ENCODE data around the gene MRPS14. TPM values are rescaled to one million over a fixed set of nuclear protein-coding genes. Genes with fewer than 3 reads are reported as not detected.

MRPS14 gene
- 17.2 to 25.9 TPM (median 25.1 TPM) in 5 replicates for total RNA-seq (2022; extraction: Qiagen RNA extraction)

DNA sequence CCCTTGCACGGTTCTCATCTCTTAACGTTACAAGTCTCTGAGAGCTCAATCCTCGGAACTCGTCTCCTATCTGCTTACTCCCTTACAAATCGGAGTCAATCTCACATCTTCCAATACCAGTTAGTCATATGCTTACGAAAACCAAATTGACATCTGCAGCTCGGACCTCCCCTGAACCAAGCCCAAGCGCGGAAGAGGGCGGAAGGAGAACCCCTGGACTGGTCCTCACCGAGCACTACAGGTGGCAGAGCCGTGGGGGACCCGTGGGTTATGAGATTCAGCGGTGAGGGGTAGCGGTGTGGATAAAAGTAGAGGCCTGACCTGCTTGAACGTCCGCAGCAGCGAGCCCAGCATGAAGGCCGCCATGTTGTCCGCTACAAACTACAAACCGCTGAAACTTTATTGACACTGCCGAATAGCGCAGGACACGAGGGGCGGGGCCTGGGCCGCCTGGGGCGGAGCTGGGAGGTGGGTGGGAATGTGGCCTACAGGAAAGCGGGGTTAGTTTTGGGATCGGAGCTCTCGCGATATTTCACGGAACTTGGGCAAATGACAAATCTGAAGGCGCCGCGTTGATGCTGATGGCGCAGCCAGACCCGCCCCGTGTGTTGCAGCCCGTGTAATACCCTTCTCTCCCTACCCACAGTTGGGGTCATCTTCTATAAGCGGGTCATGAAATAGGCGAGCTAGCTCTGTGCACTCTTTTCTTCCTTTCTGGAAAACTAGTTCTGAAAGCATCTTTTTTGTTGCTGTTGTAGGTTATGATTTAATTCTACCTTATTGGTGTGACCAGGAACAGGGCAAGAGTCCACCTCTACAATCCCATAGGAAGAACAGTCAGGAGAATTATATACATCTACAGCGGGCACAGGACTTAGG, at the start of gene MRPS14:
TSS of gene MRPS14 (minus strand) at position 383 of the 879 bp plus-strand sequence. CDS start at position 366, 17 bp downstream.

DNA sequence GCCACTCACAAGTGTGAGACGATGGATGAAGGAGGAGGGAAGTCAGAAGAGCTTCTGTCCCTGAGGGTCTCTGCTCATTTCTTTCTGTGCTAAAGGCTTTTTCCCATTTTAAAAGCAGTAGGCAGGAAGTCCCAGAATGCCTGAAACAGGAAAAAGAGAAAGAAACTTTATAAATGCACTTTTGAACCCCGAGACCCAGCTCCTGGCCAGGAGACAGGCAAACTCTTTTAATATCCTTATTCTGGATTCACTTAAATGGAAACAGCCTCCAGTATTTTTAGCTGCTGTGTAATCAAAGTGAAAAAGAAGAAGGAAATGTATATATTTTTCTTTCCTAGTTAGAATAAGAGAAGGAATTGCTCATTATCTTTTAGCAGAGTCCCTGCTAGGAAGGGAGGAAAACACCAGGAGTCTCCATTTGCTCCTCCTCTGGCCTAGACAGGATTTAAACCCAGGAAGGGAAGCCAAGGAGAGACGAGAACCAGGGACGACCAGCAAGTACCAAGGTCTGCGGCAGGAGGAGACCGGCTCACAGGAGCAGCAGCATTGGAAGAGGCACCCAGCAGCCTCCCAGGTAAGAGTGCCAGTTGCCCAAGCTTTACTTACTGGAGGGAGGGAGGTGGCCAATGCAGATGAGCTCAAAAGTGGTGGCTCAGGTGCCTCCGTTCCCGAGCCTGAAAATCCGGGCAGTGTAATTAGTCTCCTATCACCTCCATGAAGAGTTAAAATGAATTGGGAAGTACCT, 44.3 kb upstream of the MRPS14 start, which contains the start of gene TNN:
TSS of gene TNN (plus strand) at position 472 of the 745 bp plus-strand sequence. CDS start 9,586 bp downstream, outside the sequence.

GRCh38 chr1:174999936-175000696, 23.1 kb downstream of the MRPS14 start, which contains the start of gene CACYBP:
Gene CACYBP (plus strand): TSS chr1:174999947. CDS start chr1:175000181, 234 bp downstream.

Other genes with a start within 250 kb of the MRPS14 start
- 152 to 216 TPM (median 163 TPM) in 5 replicates for gene CACYBP, start 23.5 kb downstream of the MRPS14 start, total RNA-seq (2022; extraction: Qiagen RNA extraction)
- gene TNN, start 44.4 kb upstream of the MRPS14 start, total RNA-seq (2022; extraction: Qiagen RNA extraction) = not detected in 5 replicates
- gene KIAA0040, start 169.4 kb upstream of the MRPS14 start, total RNA-seq (2022; extraction: Qiagen RNA extraction) = 0.64 to 1.1 TPM (median 0.78 TPM) in 5 replicates